CD4-positive, alpha-beta T cell treated with Interleukin-2 at 100 ng/mL for 4 hours (primary cell): Measurements from ENCODE around the gene DACT2.
"Not testable (repeated sequence)": the region's sequence is repeated elsewhere in the genome, so short reads cannot be mapped to it uniquely, and the experiment has no call there.

ENCODE experiments used
- DNase-seq: peaks from one replicate; pipeline ENCODE4 v3.0.0-alpha.2; 2020; ENCODE audit warnings: low spot score

The DACT2 gene, protein sequence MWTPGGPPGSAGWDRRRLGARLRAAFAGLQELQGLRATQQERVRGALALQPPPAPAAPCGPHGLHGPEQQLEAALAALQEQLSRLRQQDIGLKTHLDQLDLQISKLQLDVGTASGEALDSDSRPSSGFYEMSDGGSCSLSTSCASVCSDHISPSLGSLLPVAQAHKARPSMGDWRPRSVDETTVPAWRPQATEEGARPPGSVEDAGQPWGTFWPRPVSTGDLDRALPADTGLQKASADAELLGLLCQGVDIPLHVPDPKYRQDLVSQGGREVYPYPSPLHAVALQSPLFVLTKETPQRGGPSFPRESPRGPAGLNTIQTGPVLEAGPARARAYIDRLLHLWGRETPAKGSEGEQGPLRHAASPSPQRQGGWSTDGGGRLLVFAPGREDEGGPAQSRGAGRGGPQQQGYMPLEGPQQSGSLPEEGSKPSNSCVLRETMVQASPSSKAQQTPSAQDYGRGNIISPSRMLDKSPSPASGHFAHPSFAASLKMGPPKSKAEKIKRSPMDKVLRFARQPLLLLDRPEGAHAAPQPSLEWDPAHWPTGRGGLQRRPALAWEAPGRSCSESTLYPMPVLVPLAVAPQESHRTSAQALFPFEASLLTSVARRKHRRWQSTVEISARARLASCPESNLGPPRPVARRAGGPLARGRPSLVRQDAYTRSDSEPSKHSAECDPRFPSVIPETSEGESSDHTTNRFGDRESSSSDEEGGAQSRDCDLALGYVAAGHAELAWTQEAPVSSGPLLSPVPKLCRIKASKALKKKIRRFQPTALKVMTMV

DNA sequence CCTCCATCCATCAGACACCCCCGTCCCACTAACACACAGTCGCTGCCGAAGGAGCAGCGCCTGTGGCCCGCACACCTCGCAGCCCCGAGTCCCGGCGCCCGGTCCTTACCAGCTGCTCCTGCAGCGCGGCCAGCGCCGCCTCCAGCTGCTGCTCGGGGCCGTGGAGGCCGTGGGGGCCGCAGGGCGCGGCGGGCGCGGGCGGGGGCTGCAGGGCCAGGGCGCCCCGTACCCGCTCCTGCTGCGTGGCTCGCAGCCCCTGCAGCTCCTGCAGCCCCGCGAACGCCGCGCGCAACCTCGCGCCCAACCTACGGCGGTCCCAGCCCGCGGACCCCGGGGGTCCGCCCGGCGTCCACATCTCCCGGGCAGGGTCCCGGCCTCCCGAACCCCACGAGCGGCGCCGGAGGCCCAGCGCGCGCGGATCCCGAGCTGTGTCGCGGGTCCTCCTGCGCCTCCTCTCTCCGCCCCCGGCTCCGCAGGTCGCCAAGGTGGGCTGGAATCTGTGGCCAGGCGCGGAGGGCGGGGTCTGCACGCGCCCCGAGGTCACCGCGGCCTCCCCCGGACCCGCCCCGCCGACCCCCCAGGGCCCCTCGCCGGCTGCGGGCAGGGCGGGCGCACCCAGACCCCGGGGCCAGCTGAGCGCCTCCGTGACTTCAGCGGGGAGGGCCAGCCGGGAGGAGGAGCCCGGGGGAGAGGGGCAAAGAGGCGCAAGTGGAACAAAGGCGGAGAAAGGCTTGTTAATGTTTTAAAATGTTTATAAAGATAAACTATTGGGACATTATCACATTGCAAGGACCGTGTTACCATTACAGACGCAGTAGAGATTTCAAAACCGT lies at the start of gene DACT2:
Gene DACT2, minus strand, starts transcription at position 499 of the 833 bp plus-strand sequence. Its CDS starts 144 bp downstream, at position 355.
- DNase-seq, result no peak

DNA sequence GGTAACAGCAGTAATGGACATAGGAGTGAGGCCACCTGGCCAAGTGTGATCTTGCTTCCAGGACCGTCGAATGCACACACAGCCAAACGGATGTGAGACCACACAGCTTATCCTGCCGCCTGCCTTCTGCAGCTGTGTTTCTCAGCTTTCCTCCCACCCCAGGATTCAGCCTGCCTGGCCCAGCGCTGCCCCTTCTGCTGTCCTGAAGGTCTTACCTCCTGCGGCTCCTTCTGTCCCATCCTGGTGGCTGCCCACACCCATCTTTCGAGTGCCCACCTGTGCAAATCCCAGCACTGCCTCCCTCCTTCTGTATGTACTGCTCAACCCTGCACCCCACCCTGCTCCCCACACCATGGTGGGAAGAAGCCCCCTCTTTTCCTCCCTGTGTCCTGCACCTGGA lies 49.4 kb upstream of the DACT2 start:
- no peak for DNase-seq

DNA sequence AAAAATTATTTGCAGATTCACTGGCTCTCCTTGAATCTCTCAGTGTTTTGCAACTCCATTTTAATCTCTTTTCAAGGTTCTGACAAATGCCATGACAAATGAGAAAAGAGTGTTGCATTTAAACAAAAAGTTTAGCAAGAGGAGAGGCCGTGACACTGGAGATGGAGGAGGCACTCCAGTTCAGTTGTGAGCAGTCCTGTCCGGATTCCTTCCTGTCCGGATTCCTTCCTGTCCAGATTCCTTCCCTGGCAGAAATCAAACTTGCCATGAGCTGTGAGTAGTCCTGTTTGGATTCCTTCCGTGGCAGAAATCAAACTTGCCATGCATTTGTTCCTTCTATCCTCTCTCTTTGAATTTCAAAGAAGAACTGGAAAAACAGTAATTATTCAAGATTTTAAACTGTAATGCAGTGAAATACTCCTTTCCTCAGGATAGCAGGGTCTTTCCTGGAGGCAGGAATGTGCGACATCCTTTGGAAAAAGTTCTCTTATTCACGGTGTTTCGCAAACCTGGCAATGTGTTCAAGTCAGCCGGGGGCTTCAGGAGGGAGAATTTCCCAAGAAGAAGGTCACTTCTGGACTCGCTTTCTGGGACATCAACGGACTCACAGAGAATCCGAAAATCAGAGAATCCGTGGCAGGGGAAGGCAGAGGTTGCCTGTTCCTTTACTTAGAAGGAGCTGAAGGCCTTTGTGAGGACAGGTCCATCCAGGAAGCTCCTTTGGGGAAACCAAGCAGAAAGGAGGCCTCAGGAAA lies 48.7 kb upstream of the DACT2 start:
- DNase-seq, result no peak

DNA sequence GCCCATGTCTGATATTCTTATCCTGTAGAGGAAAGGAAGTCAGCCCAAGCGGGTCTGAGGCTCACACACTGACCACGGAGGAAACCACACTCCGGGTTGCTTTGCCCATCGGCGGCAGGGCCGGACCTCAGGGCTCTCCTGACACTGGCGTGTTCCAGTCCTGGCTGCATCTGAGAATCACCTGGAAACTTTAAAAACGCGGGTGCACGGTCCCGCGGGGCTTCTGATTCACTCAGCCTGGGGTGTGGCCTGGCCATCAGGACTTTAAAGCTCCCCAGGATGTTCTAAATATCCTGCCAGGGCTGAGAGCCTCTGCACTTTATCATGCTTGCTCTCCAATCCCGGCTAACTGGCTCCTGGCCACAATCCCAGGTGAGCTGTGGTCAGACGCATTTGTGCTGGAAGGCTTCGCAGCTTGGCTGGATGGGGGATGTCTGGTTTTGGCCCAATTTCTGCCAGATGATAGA lies 47.7 kb upstream of the DACT2 start:
- DNase-seq, result no peak

DNA sequence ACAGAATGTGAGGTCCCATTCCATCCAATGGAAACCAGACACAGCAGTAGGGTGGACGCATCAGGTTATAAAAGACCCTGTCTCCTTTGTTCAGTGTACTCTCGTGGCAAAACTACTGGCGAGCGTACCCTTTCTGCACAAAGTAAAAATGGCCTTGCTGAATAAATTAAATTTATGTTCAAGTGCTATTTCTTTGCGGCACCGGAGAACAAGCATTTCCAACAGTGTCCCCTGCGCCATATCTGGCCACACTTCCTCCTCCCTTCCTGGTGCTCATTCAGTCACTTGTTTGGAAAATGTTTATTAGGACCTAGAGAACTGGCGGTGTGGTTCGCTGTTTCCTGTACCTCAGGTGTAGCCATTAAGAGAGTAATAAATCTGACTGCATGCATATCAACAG lies 46.9 kb upstream of the DACT2 start:
- DNase-seq, result no peak

DNA sequence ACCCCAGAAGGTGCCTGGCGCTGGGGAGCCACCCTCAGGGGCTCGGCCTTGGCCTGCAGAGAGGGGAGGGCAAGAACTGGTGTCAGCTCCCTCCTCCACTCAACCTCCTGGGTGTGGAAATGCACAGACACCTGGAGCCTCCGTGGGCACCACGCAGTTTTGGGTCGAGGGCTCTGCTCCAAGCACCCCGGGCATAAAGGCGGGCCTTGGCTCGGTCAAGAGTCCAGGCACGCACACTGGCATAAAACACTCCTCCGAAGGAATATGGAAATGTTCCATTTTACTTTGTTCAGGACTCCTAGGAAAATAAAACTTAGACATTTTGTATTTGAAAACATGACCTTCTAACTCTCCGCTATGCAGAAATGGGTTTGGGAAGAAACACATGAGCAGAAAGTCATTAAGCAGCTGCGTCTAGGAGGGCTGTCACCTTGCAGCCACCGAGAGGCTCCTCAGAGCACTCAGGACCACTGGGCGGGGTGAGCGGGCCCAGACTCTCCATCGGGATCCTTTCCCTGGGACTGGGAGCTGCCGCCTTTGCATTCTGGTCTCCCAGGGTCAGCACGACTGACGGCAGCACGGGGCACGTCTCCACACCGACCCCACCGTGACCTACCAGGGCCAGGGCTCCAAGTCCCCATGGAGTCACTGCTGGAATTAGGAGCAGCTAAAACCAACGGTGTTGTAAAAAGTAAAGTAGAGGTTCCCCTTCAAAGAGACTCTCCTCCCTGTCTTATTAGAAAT lies 46.0 kb upstream of the DACT2 start:
- no peak for DNase-seq

DNA sequence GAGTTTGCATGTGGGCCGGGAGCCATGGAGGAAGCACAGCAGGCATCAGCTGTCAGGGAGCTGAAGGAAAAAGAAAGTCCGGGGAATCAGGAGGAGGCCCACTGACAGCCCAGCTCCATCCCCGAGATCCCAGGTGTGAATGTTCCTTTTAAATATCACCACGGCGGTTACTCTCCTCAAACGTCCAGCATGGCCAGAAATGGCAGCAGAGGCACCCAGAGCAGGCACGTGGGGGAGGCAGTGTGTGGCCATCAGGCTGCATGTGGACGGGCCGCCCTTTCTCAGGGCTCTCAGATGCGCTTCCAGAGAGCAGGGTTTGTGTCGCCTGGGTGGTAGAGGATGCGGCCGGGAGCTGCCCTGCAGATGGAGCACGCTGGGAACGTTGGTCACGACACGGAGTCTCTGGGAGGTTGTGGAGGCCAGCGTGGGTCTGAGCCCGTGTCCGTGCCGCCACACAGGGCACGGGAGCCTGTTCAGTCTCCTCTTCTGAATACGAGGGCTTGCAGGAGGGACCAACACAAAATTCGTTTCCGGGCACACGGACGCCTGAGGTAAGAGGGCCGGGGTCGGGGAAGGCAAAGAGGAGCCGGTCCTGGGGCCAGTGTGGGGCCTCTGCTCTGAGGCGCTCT lies 45.3 kb upstream of the DACT2 start:
- no peak for DNase-seq

DNA sequence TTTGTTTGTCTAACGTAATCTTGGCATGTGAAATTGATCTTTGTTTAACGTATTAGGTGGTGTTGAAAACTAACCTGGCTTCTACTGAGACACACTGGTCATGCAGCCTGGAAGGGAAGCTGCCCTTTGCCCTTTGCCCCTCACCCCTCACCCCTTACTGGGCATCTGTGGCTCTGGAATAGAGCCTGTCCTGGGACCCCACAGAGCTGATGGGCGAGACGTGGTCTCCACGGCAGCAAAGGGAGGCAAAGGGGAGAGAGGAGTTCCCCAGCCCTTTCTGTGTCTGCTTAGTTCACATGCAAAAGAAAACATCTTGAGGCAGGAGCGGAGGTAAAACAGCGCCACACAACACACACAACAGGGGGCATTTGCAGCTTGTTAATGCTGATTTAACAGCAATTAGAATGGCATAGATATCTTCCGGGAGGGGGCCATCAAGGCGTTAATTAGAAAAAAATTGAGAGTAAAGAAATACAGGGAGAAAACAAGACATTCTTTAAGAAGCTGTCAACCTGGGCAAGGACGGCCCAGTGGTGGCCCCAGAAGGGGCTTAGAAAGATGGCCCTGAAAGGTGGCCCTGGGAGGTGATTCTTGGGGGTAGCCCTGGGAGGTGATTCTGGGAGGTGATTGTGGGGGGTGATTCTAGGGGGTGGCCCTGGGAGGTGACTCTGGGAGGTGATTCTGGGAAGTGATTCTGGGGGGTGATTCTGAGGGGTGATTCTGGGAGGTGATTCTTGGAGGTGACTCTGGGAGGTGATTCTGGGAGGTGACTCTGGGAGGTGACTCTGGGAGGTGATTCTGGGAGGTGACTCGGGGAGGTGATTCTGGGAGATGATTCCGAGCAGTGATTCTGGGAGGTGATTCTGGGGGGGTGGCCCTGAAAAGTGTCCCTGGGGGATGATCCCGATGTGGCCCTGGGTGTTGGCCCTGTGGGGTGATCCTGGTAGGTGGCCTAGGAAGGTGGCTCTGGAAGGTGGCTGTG lies 44.5 kb upstream of the DACT2 start:
- DNase-seq, result no peak

DNA sequence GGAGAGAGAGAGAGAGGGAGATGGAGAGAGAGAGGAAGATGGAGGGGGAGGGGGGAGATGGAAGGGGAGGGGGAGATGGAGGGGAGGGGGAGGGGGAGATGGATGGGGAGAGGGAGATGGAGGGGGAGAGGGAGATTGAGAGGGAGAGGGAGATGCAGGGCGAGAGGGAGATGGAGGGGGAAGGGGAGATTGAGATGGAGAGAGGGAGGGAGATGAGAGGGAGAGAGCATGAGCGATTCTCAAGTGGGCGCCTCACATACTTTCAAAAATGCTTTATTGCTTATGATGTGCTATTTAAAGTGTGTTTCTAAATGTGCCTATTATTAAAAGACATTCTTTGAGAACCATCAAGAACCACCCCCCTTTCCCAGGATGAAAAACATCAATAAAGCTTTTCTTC lies 43.7 kb upstream of the DACT2 start:
- DNase-seq, result no peak

DNA sequence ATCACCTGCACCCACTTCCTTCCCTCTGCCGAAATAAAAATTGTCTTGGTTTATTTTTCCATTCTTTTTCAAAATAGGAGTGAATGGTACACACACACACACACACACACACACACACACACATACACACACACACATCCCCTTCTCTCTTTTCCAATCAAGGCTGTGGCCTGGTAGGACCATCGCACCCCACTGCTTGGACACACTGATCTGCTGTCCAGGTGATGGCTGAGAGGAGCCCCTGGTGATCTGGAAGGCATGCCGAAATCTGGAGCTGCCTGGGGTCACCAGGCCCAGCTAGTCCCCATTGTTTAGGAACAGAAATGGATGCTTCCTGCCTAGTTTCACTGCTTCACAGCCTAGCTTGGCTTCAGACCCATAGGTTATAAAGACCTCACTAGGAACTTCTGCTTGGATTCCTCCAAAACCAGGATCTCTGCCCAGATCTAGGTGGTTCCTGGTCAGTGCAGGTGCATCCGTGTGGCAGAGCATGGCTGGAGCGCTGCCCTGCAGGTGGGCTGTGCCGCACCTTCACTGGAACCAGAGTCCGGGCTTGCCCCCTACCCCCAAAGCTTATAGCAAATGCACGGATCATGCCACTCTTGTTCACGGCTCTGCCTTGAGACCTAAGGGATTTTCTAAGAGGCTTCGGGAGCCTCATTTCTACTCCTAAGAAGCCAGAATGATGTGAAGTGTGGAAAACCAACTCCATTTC lies 42.9 kb upstream of the DACT2 start:
- DNase-seq, result no peak

DNA sequence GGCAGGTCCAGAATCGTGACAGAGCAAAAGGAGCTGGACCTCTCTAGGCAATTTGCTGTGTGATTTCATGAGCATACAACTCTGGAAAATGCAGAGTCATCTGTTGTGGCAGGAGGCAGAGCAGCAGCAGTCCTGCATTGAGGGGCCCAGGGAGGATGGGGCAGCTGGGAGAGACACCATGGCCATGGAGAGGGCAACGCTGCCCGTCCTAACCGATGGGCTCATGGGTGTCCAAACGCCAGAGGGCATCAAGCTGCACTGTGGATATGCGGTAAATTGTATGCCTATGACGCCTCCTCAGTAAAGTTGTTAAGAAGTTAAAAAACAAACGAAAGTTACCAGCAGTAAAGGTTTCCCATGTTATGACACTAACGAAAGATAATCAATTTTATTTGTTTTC lies 42.2 kb upstream of the DACT2 start:
- no peak for DNase-seq

DNA sequence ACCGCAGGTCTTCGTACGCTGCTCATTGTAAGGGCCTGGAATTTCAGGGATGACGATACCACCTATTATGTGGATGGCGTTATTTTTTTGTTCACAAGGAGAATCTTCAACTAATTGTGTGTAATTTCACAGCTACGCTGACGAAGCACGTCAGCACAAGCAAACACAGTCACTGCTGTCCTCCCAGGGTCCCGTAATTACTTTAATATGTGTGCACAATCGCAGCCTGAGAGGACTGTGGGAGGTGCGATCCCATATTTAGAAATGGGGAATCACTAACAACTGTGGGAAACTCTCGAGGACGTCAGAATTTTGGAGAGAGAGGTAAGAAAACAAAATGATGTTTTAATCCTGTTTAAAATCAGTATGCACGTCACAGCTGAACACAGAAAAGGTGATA lies 40.2 kb upstream of the DACT2 start:
- no peak for DNase-seq

DNA sequence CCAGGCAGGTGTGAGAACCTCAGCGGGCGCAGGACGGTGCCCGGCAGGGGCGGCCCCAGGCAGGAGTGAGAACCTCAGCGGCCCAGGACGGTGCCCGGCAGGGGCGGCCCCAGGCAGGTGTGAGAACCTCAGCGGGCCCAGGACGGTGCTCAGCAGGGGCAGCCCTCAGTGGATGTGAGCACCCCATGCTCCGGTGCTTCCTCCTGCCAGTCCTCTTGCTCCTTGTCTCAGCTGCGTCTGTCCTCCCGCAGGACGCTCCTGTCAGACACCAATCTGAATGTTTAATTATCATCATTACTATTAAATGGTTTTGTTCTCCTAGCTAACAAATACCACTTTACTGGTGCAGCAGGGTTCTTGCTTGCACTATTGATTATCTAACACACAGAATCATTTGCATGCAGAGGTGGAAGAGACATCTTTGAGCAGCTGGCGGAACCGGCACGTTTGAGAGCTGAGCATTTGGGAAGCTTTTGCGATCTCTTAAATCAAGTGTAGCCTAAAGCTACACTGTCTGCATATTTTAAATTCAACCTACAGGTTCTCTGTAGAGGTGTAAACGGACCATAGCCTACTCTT lies 39.4 kb upstream of the DACT2 start:
- no peak for DNase-seq

DNA sequence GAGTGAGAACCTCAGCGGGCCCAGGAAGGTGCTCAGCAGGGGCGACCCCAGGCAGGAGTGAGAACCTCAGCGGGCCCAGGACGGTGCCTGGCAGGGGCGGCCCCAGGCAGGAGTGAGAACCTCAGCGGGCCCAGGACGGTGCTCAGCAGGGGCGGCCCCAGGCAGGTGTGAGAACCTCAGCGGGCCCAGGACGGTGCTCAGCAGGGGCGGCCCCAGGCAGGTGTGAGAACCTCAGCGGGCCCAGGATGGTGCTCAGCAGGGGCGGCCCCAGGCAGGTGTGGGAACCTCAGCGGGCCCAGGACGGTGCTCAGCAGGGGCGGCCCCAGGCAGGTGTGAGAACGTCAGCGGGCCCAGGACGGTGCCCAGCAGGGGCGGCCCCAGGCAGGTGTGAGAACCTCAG lies 37.3 kb upstream of the DACT2 start:
- not testable (repeated sequence) for DNase-seq

DNA sequence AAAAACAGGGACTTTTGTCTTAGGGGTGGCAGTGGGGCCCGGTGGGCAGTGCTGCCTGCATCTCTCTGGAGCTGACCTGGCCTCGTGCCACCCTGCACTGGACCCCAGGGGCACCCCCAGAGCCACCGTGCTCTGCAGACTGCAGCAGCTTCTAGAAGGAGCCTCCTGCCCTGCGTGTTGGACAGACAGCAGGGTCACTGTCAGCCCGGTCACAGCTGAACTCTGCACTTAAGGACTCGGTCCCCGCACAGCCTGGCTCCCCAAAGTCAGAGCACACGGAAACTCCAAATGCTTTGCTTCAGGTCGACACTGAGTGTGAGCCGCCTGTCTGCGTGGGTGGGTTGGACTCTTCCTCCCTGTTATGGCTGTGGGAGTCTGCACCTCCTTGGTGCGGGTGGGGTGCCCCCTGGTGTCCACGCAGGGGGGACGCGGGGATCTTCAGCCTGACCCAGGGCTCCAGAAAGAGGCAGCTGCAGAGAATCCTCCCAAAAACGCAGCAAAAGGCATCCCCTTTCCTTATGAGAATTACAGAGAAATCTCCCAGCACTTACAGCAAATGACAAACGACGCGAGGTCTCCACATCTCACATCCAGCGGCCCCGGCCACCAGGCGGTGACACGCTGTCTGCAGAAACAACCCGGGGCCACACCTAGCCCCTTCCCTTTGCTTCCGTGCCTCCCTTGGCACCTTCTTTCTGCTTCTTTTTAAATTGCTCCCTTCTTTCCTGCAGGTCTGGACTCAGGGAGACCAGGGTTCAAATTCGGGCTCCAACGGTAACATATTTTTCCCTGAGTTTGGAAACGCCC lies 36.3 kb upstream of the DACT2 start:
- DNase-seq, result no peak

DNA sequence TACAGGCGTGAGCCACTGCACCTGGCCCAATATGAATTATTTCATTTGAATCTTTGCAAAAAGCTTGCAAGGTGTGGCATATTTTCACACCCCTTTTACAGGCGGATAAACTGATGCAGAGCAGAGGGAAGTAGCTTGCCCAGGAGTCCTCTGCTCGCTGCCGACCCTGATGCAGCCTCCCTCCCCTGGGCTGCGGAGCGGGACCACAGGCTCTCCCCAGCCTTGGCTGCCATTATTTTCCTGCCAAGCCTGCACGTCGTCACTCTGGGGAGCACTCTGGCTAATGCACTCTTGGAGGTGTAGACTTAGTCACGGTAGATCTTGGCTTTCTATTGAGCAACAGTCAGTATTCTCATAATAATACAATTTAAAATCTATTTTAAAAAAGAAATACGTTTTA lies 34.8 kb upstream of the DACT2 start:
- no peak for DNase-seq

DNA sequence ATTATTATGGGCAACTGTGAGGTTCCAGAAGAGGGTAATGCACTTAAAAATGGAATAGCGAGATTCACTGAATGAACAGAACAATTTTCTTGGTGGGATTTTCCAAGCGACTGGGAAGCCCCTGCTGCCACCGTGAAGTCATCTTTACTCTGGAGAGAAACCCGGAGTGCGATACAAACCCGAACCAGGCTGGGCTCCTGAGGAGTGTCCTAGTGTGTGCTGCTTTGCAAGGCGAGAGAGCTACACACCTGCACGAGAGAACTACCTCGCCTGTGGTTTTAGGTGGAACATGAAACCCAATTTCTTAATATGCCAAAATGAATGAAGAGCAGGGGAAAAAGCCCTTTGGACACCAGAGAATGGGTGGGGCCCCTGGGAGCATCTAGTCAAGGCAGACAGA lies 33.5 kb upstream of the DACT2 start:
- no peak for DNase-seq
